NCI-H187 (cell line): ENCODE data around the gene RBL2.
"Not testable (repeated sequence)": the region's sequence is repeated elsewhere in the genome, so short reads cannot be mapped to it uniquely, and the experiment has no call there.

ENCODE experiments used
- DNase-seq, 2 experiments: peaks; one replicate each; lab custom pipeline; 2025; lab: John Stamatoyannopoulos, UW

Gene RBL2

GRCh38 chr16:53434377-53435065, at the start of gene RBL2:
Gene RBL2, plus strand, starts transcription at chr16:53434471. Its CDS starts 86 bp downstream, at chr16:53434557.
- DNase-seq, result peak in 1 of 2 experiments; percentile 45

GRCh38 chr16:53384610-53385009, 49.7 kb upstream of the RBL2 start:
- not testable (repeated sequence) for DNase-seq

- no peak for DNase-seq
These were observed 29.3 kb upstream of the RBL2 start for GRCh38 chr16:53404959-53405358.

GRCh38 chr16:53412549-53412948, 21.7 kb upstream of the RBL2 start:
- DNase-seq, result no peak

- DNase-seq, result no peak
These were observed 20.4 kb upstream of the RBL2 start for GRCh38 chr16:53413864-53414263.

- no peak for DNase-seq
These were observed 19.9 kb upstream of the RBL2 start for GRCh38 chr16:53414381-53414780.

GRCh38 chr16:53415504-53415903, 18.8 kb upstream of the RBL2 start:
- no peak for DNase-seq

- no peak for DNase-seq
These were observed 17.3 kb upstream of the RBL2 start for GRCh38 chr16:53417011-53417410.

- DNase-seq, result no peak
These were observed 16.3 kb upstream of the RBL2 start for GRCh38 chr16:53417976-53418375.

GRCh38 chr16:53419383-53419709, 14.9 kb upstream of the RBL2 start:
- DNase-seq, result not testable (repeated sequence)

- no peak for DNase-seq
These were observed 13.0 kb upstream of the RBL2 start for GRCh38 chr16:53421248-53421647.

GRCh38 chr16:53423968-53424367, 10.3 kb upstream of the RBL2 start:
- not testable (repeated sequence) for DNase-seq

- DNase-seq, result no peak
These were observed 5.6 kb upstream of the RBL2 start for GRCh38 chr16:53428681-53429080.

- no peak for DNase-seq
These were observed 4.9 kb upstream of the RBL2 start for GRCh38 chr16:53429221-53429943.

- DNase-seq, result no peak
These were observed 3.9 kb upstream of the RBL2 start for GRCh38 chr16:53430363-53430762.

GRCh38 chr16:53433509-53433908, 762 bp upstream of the RBL2 start:
- no peak for DNase-seq

- DNase-seq, result no peak
These were observed 318 bp upstream of the RBL2 start for GRCh38 chr16:53433930-53434376.

- DNase-seq, result peak; percentile 1 to 7
These were observed 906 bp downstream of the RBL2 start for GRCh38 chr16:53435066-53435688.

GRCh38 chr16:53440125-53440524, 5.9 kb downstream of the RBL2 start:
- DNase-seq, result no peak

- DNase-seq, result no peak
These were observed 11.3 kb downstream of the RBL2 start for GRCh38 chr16:53445534-53445933.

GRCh38 chr16:53446090-53446489, 11.8 kb downstream of the RBL2 start:
- DNase-seq, result no peak

GRCh38 chr16:53449816-53450517, 15.7 kb downstream of the RBL2 start:
- DNase-seq, result no peak

- DNase-seq, result no peak
These were observed 19.7 kb downstream of the RBL2 start for GRCh38 chr16:53453928-53454327.
